ENCODE data around the gene TMTC2. TPM values are rescaled to one million over a fixed set of nuclear protein-coding genes. Genes with fewer than 3 reads are reported as not detected.

TMTC2 gene
- polyA plus RNA-seq, 1 experiment: 5.6 TPM

GRCh38 chr12:83183132-83183531 lies 496.4 kb downstream of the TMTC2 start:
- TF ChIP-seq CTCF (IDR thresholded peaks at IDR 0.05; ENCODE audit: insufficient read depth, low read depth, low read length): no peak
- ChIA-PET CTCF (interaction anchor here (0.6 kb wide), 1 partner anchor 643 kb away, joined by 3 read pairs; no protein-coding TSS in a partner anchor), POLR2A (no interaction called here)
- no peak for DNase-seq (ENCODE audit: low read depth)
- Histone ChIP-seq H3K4me3 (ENCODE audit: low read depth, low read length) (no peak overlapping the region), H3K36me3 (ENCODE audit: control insufficient read depth, insufficient read depth, low read length) (no peaks in the 10 kb centered on the region), H3K27me3 (ENCODE audit: control insufficient read depth, insufficient read depth, low read length) (no peaks in the 10 kb centered on the region)

Small RNA genes lying within 50 kb of the gene (small RNA-seq; reads per million reads assigned to genes)
- not detected for gene RNU6-977P (ENCODE audit: insufficient read length, low read depth, low replicate concordance)

Measured in BJ (cell line).